ENCODE results near the gene MGAT5B.
A peak's percentile ranks its signal among the peaks of the same experiment; 100 is the strongest.

MGAT5B gene

DNA sequence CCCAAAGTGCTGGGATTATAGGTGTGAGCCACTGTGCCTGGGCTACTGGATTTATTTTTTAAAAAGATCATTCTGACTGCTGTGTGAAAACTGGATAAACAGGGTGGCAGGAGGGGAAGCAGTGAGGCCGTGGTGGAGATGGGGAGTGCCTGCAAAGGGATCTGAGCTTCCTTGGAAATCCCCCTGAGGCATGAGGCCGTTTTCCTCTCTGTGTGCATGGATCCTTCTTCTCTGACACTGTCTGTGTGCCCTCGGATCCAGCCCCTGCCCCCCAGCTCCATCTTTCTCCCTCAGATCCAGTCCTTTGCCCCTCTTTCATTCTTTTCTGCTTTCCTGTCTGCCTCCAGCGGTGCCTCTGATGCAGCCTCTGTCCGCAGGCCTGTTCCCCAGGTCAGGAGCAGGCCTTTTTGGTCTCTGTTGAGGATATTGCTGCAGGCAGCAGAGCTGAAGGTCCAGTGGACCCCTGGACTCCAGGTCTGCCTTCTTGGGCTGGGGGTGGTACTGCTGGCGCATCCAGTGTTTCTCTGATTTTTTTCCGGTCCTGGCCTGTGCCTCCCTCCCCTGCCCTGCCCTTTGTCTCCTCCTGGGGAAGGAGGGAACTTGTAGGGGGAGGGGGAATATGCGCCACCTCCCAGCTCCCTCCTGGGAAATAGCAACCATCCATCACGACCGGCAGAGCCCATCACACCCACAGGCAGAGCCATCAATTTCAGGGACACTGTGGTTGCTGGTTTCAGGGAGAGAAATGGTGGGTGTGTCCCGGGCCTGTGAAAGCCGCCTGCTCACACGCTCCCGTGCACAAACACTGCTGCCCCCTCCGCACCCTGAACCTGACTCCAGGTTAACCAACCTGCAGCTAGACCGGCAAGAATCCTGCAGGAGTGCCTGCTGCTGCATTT is 17.0 kb downstream of the MGAT5B start:
- no peak for DNase-seq (ENCODE audit: low read depth)
- TF ChIP-seq, protein P1, sequence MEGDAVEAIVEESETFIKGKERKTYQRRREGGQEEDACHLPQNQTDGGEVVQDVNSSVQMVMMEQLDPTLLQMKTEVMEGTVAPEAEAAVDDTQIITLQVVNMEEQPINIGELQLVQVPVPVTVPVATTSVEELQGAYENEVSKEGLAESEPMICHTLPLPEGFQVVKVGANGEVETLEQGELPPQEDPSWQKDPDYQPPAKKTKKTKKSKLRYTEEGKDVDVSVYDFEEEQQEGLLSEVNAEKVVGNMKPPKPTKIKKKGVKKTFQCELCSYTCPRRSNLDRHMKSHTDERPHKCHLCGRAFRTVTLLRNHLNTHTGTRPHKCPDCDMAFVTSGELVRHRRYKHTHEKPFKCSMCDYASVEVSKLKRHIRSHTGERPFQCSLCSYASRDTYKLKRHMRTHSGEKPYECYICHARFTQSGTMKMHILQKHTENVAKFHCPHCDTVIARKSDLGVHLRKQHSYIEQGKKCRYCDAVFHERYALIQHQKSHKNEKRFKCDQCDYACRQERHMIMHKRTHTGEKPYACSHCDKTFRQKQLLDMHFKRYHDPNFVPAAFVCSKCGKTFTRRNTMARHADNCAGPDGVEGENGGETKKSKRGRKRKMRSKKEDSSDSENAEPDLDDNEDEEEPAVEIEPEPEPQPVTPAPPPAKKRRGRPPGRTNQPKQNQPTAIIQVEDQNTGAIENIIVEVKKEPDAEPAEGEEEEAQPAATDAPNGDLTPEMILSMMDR (IDR thresholded peaks at IDR 0.05; ENCODE audit: low read length, missing control alignments), result no peak
- H3K4me3 ChIP-seq (replicated peaks; ENCODE audit: low read depth, low read length), result no peak overlapping the region

DNA sequence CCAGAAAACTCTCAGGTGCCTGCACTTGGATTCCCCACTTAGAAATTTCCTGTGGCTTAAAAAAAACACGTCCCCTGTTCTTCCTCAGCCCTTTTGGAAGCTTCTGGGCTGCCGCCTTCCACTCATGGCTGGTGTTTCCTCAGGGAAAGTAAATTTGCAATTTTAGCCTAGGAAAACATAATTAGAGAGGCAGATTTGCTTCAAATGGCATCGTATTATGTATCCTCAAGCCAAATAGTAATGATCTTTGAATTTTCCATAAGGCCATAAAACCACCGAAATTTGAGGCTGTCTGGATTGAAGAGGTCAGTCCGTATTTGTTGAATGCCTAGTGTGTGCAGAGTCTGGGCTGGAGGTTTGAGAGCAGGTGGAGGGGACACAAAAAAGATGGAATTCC is 17.7 kb downstream of the MGAT5B start:
- no peak overlapping the region for H3K4me3 ChIP-seq (replicated peaks; ENCODE audit: low read depth, low read length)
- TF ChIP-seq, protein P1 (IDR thresholded peaks at IDR 0.05; ENCODE audit: low read length, missing control alignments), result no peak
- DNase-seq (ENCODE audit: low read depth), result no peak

DNA sequence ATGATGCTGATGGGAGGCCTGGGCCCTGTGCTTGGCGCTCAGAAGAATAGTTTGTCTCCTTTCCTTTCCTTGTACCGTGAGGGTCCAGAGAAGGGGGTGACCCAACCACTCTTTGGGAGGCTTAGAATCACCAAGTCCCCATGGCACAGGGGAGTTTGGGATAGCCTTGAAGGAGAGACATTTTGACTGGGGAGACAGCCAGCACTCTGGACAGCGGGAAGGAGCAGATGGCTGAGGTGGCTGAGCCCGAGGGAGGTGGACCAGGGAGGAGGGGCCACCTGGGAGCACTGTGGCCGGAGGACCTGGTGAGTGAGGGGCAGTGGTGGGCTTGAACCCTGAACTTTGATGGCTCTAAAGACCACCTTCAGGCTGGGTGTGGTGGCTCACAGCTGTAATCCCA is 18.2 kb downstream of the MGAT5B start:
- TF ChIP-seq, protein P1 (IDR thresholded peaks at IDR 0.05; ENCODE audit: low read length, missing control alignments), result no peak
- DNase-seq (ENCODE audit: low read depth), result no peak
- H3K4me3 ChIP-seq (replicated peaks; ENCODE audit: low read depth, low read length), result no peak overlapping the region

DNA sequence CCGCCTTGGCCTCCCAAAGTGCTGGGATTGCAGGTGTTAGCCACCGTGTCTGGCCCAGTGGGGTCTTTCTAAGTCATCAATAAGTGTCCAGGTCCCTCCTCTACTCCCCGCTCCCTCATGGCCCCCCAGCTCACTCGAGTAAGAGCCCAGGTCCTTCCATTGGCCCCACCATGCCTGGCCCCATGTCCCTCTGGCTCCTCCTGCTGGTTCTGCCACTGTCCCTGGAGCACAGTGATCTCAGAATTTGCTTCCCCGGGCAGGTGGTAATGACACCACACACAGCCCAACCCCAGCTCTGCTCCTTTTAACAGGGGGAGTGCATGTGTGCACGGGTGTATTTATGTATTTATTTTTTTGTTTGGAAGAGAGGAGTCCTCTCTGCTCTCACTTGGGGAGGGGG is 19.6 kb downstream of the MGAT5B start:
- no peak for DNase-seq (ENCODE audit: low read depth)
- H3K4me3 ChIP-seq (replicated peaks; ENCODE audit: low read depth, low read length), result no peak overlapping the region
- TF ChIP-seq, protein P1 (IDR thresholded peaks at IDR 0.05; ENCODE audit: low read length, missing control alignments), result peak; percentile 9

DNA sequence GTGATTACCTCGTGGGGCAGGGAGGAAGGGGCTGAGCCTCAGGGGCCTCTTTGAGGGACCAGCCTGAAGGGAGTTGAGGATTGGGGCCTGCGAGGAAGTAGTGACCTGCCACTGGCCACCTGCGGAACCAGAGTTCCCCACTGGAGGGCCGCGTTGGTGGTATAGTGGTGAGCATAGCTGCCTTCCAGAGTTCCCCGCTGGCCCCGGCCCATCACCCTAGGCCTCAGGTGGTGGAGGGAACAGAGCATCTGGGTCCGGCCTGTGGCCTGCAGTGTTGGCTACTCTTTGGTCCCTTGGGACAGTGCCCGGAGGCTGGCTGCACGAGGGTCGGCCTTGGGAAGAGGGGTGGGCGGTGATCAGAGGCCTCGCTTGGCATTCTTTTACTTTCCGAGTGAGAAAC is 20.5 kb downstream of the MGAT5B start:
- H3K4me3 ChIP-seq (replicated peaks; ENCODE audit: low read depth, low read length), result no peak overlapping the region
- TF ChIP-seq, protein P1 (IDR thresholded peaks at IDR 0.05; ENCODE audit: low read length, missing control alignments), result no peak
- no peak for DNase-seq (ENCODE audit: low read depth)

DNA sequence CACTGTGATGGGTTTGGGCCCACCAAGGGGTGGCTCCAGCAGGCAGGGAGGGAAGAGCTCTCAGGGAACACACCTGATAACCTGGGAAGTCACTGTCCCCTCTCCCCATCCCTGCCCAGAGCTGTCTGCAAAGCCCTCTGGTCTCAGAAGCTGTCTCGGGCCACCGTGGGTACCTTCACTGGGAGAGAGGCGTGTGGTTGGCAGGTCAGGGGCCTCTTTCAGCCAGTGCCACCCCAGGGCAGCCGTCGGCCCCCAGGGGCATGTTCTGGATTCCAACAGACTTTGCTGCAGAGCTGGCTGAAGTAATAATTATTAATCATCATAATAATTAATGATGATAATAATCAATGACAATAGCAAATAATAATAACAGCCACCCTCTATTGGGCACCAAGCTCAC is 21.1 kb downstream of the MGAT5B start:
- TF ChIP-seq, protein P1 (IDR thresholded peaks at IDR 0.05; ENCODE audit: low read length, missing control alignments), result no peak

DNA sequence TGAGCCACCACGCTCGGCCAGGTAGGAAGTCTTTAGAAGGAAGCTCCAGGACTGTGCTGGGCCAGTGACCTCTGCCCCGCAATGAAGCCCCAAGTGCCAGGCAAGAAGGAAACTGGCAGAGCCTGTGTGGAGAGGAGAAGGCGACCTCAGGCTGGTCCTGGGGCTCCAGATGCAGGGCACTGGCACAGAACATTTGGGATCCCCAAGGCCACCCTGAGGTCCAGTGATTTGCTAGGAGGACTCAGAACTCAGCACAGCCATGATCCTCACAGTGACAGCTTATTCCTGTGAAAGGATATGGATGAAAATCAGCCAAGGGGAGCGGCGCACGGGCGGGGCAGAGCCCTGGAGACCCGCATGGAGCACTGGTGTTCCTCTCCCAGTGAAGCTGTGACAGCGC is 24.1 kb downstream of the MGAT5B start:
- DNase-seq (ENCODE audit: low read depth), result no peak
- H3K4me3 ChIP-seq (replicated peaks; ENCODE audit: low read depth, low read length), result no peak overlapping the region
- TF ChIP-seq, protein P1 (IDR thresholded peaks at IDR 0.05; ENCODE audit: low read length, missing control alignments), result no peak

More for the DNA sequence above, 21.1 kb downstream of the MGAT5B start:
- no peak overlapping the region for H3K4me3 ChIP-seq (replicated peaks; ENCODE audit: low read depth, low read length)
- no peak for DNase-seq (ENCODE audit: low read depth)
